Myometrial cell (primary cell): Measurements from ENCODE around the gene EOMES. TPM values are rescaled to one million over a fixed set of nuclear protein-coding genes. Genes with fewer than 3 reads are reported as not detected.

Source experiments
- total RNA-seq: library from RNA; depleted of rRNA; stranded (reverse); fragments of >200 nt; gene quantifications from 2 replicates; pipeline ENCODE4 v1.2.3, GENCODE V29; 2015

EOMES gene
- not detected in 2 replicates for total RNA-seq

DNA sequence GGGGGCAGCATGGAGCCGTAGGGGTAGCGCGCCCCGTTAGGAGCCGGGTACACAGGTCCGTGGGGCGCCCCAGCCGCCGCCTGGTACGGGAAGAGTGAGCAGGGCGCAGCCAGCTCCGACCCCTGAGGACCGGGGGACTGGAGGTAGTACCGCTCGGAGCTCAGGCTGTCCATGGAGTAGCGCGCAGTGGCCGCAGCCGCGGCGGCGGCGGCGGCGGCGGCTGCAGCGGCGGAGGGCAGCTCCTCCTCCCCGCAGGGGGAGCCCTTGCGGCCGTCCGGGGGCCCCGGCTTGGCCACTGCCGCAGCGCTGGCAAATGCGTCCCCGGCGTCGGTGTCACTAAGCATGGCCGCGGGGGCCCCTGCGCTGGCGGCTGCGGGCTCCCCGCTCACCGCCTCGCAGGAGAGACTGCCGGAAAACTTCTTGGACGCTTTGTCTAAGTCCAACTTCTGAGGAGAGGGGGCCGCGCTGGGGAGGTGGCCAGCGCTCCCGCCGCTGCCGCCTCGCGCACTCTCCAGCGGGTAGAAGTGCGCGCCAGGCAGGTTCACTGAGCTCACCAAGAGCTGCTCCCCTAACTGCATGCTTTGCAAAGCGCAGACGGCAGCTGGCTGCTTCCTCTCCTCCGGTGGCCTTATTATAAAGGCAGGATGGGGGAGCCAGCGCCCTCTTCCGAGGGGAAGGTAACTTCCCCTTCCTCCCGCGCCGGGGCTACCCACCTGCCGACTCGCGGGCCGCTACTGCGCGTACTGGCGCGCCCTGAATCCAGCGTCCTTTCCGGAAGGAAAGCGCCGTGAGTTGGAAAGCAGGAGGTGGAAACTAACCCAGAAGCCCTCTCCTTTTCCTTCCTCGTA, at the start of gene EOMES:
Gene EOMES, minus strand, starts transcription at position 607 of the 848 bp plus-strand sequence. Its CDS starts 29 bp downstream, at position 578.

Other genes starting within 250 kb of the EOMES start
- 10.6 and 16.1 TPM in 2 replicates for gene SLC4A7, start 237.9 kb downstream of the EOMES start, total RNA-seq